Peyer's patch (tissue), 4 donors: ENCODE results near the gene NCOA6. TPM values are rescaled to one million over a fixed set of nuclear protein-coding genes. Genes with fewer than 3 reads are reported as not detected.

ENCODE experiments used
- DNase-seq, 3 donors: peaks; one replicate each; pipeline ENCODE4 v3.0.0-alpha.2; 2017 to 2019
- H3K27ac ChIP-seq, 4 donors: fragments of 200-600 bp; sonication (generic); one replicate each; pipeline ENCODE4 v1.5.1; 2016 to 2019
- H3K27me3 ChIP-seq, 2 donors: fragments of 200-600 bp; sonication (generic); one replicate each; pipeline ENCODE4 v1.5.1; 2019
- H3K36me3 ChIP-seq, 3 donors: fragments of 200-600 bp; sonication (generic); one replicate each; pipeline ENCODE4 v1.5.1; 2016 to 2019
- H3K4me1 ChIP-seq, 4 donors: fragments of 200-600 bp; sonication (generic); one replicate each; pipeline ENCODE4 v1.5.1; 2016 to 2019
- H3K4me3 ChIP-seq, 4 donors: fragments of 200-600 bp; sonication (generic); 1 replicate in 3 of 4; 2 replicates in 1 of 4; pipeline ENCODE4 v1.5.1; 2016 to 2019; ENCODE audit warnings: mild to moderate bottlenecking in 1 of 4
- H3K9me3 ChIP-seq, 4 donors: fragments of 200-600 bp; sonication (generic); one replicate each; pipeline ENCODE4 v1.5.1; 2016 to 2019; ENCODE audit warnings: mild to moderate bottlenecking in 1 of 4
- POLR2A ChIP-seq, 2 donors: fragments of 450-650 bp; IDR thresholded peaks; one replicate each; pipeline ENCODE4 v1.5.1; 2017; ENCODE audit warnings: antibody characterized with exemption in 2 of 2, mild to moderate bottlenecking in 2 of 2, moderate library complexity in 2 of 2
- small RNA-seq, 2 donors: library from RNA; depleted of rRNA; stranded (forward); fragments of <200 nt; gene quantifications; one replicate each; pipeline ENCODE3, GENCODE V24; 2016
- total RNA-seq, 4 donors: library from RNA; depleted of rRNA; stranded (reverse); fragments of >200 nt; gene quantifications; one replicate each; pipeline ENCODE4 v1.1.0, GENCODE V29; 2016
- TF ChIP-seq, protein P1 (sequence below), 6 experiments: fragments of 450-650 bp in 4 of 6; fragments of 200-600 bp in 2 of 6; sonication (generic) in 1 of 6; IDR thresholded peaks; one replicate each; pipeline ENCODE4 v1.5.1; 2017 to 2019; ENCODE audit warnings: antibody characterized with exemption in 6 of 6, mild to moderate bottlenecking in 3 of 6, moderate library complexity in 1 of 6

NCOA6 gene
- total RNA-seq, 4 donors from 2014 or later = 33.8 to 58.4 (median 49.5) TPM

DNA sequence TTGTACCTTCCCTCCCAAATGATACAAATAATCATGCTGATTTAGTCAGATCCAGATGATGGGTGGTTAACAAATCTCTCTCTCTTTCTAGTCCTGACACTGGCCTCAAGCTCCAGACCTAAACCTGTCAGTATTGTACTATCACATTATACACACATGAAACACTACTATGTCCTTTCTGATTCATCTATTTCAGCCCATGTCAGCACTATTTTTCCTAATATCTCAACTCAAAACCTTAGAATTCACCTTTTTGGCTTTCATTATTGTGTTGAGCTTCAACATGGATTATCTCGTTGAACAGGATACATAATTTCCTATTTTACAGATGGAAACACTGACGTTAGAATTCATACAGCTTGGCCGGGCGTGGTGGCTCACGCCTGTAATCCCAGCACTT, 152.0 kb downstream of the NCOA6 start:
- peaks cover 0 to 6% (median 0%) of the 10 kb centered on the region in 4 donors for H3K4me1 ChIP-seq
- H3K4me3 ChIP-seq = no peak overlapping the region
- no peaks in the 10 kb centered on the region for H3K36me3 ChIP-seq
- no peak for TF ChIP-seq POLR2A (IDR thresholded peaks at IDR 0.05)
- TF ChIP-seq, protein P1, sequence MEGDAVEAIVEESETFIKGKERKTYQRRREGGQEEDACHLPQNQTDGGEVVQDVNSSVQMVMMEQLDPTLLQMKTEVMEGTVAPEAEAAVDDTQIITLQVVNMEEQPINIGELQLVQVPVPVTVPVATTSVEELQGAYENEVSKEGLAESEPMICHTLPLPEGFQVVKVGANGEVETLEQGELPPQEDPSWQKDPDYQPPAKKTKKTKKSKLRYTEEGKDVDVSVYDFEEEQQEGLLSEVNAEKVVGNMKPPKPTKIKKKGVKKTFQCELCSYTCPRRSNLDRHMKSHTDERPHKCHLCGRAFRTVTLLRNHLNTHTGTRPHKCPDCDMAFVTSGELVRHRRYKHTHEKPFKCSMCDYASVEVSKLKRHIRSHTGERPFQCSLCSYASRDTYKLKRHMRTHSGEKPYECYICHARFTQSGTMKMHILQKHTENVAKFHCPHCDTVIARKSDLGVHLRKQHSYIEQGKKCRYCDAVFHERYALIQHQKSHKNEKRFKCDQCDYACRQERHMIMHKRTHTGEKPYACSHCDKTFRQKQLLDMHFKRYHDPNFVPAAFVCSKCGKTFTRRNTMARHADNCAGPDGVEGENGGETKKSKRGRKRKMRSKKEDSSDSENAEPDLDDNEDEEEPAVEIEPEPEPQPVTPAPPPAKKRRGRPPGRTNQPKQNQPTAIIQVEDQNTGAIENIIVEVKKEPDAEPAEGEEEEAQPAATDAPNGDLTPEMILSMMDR (IDR thresholded peaks at IDR 0.05) = no peak
- H3K9me3 ChIP-seq = no peaks in the 10 kb centered on the region
- no peaks in the 10 kb centered on the region for H3K27me3 ChIP-seq
- no peak for DNase-seq
- H3K27ac ChIP-seq = no peak overlapping the region

DNA sequence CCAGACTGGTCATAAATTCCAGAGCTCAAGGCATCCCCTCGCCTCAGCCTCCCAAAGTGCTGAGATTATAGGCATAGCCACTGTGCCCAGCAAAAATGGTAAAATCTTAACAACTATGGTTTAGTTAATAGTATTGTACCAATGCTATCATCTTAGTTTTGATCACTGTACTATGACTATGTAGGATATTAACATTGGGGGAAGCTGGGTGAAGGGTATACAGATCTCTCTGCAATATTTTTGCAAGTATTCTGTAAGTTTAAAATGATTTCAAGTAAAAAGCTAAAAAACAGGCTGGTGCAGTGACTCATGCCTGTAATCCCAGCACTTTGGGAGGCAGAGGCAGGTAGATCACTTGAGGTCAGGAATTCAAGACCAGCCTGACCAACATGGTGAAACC, 156.4 kb downstream of the NCOA6 start:
- DNase-seq = no peak
- no peaks in the 10 kb centered on the region for H3K27me3 ChIP-seq
- no peak overlapping the region for H3K4me3 ChIP-seq
- TF ChIP-seq, protein P1 (IDR thresholded peaks at IDR 0.05) = no peak
- TF ChIP-seq POLR2A (IDR thresholded peaks at IDR 0.05) = no peak
- H3K9me3 ChIP-seq = no peaks in the 10 kb centered on the region
- no peak overlapping the region for H3K27ac ChIP-seq
- no peaks in the 10 kb centered on the region for H3K4me1 ChIP-seq
- H3K36me3 ChIP-seq = no peaks in the 10 kb centered on the region

Small RNAs within 50 kb of the gene (small RNA-seq; reads per million reads assigned to genes)
- gene AL118520.1 = 0 reads per million in 2 donors

Other genes starting within 250 kb of the NCOA6 start
- 10 to 100 TPM in 3 of 4 donors, 1 to 10 TPM in 1; 6.6 to 29.5 (median 18.4) TPM for gene PIGU, start 148.6 kb downstream of the NCOA6 start, total RNA-seq
- gene TP53INP2, start 121.3 kb downstream of the NCOA6 start, total RNA-seq = 10 to 100 TPM; 16.5 to 43.0 (median 34.4) TPM
- gene GGT7, start 47.2 kb upstream of the NCOA6 start, total RNA-seq = 10 to 100 TPM; 22.3 to 40.6 (median 31.8) TPM
- 100 to 1,000 TPM; 158 to 473 (median 267) TPM for gene ACSS2, start 51.0 kb upstream of the NCOA6 start, total RNA-seq
- gene GSS, start 130.2 kb upstream of the NCOA6 start, total RNA-seq = 10 to 100 TPM; 58.0 to 95.6 (median 84.6) TPM
- gene MYH7B, start 130.2 kb upstream of the NCOA6 start, total RNA-seq = 1 to 10 TPM in 3 of 4 donors, under 1 TPM in 1; 0.40 to 2.0 (median 1.4) TPM